ENCODE measurements around the gene SLC38A1. TPM values are rescaled to one million over a fixed set of nuclear protein-coding genes. Genes with fewer than 3 reads are reported as not detected.
A peak's percentile ranks its signal among the peaks of the same experiment; 100 is the strongest.

SLC38A1 gene
- total RNA-seq, 4 donors from 2014 or later: 41.9 to 82.3 (median 49.8) TPM

GRCh38 chr12:46227616-46228015 lies 41.2 kb downstream of the SLC38A1 start:
- no peaks in the 10 kb centered on the region for H3K36me3 ChIP-seq
- H3K27me3 ChIP-seq: no peaks in the 10 kb centered on the region
- H3K27ac ChIP-seq: no peak overlapping the region
- no peak overlapping the region for H3K4me3 ChIP-seq
- H3K9me3 ChIP-seq: no peaks in the 10 kb centered on the region
- DNase-seq: no peak
- H3K4me1 ChIP-seq: peaks cover 0 to 7% (median 0%) of the 10 kb centered on the region in 4 donors
- TF ChIP-seq, protein P1, sequence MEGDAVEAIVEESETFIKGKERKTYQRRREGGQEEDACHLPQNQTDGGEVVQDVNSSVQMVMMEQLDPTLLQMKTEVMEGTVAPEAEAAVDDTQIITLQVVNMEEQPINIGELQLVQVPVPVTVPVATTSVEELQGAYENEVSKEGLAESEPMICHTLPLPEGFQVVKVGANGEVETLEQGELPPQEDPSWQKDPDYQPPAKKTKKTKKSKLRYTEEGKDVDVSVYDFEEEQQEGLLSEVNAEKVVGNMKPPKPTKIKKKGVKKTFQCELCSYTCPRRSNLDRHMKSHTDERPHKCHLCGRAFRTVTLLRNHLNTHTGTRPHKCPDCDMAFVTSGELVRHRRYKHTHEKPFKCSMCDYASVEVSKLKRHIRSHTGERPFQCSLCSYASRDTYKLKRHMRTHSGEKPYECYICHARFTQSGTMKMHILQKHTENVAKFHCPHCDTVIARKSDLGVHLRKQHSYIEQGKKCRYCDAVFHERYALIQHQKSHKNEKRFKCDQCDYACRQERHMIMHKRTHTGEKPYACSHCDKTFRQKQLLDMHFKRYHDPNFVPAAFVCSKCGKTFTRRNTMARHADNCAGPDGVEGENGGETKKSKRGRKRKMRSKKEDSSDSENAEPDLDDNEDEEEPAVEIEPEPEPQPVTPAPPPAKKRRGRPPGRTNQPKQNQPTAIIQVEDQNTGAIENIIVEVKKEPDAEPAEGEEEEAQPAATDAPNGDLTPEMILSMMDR (IDR thresholded peaks at IDR 0.05): no peak
- TF ChIP-seq POLR2A (IDR thresholded peaks at IDR 0.05): no peak

- peak overlapping the region in 1 of 4 donors; percentile 12 for H3K27ac ChIP-seq
- peaks cover 0 to 24% (median 7%) of the 10 kb centered on the region in 4 donors for H3K4me1 ChIP-seq
- H3K9me3 ChIP-seq: no peaks in the 10 kb centered on the region
- H3K27me3 ChIP-seq: no peaks in the 10 kb centered on the region
- H3K36me3 ChIP-seq: no peaks in the 10 kb centered on the region
- H3K4me3 ChIP-seq: no peak overlapping the region
- TF ChIP-seq, protein P1 (IDR thresholded peaks at IDR 0.05): no peak
- no peak for TF ChIP-seq POLR2A (IDR thresholded peaks at IDR 0.05)
- DNase-seq: no peak
These were observed 44.5 kb downstream of the SLC38A1 start for GRCh38 chr12:46224386-46224785.

- H3K27me3 ChIP-seq: no peaks in the 10 kb centered on the region
- H3K4me3 ChIP-seq: no peak overlapping the region
- peak overlapping the region in 2 of 4 donors; percentile 23 to 44 for H3K27ac ChIP-seq
- no peaks in the 10 kb centered on the region for H3K36me3 ChIP-seq
- peaks cover 0 to 26% (median 12%) of the 10 kb centered on the region in 4 donors for H3K4me1 ChIP-seq
- TF ChIP-seq, protein P1 (IDR thresholded peaks at IDR 0.05): no peak
- TF ChIP-seq POLR2A (IDR thresholded peaks at IDR 0.05): no peak
- H3K9me3 ChIP-seq: no peaks in the 10 kb centered on the region
- DNase-seq: no peak
These were observed 45.8 kb downstream of the SLC38A1 start for GRCh38 chr12:46223047-46223446.

- no peaks in the 10 kb centered on the region for H3K36me3 ChIP-seq
- no peaks in the 10 kb centered on the region for H3K27me3 ChIP-seq
- no peak overlapping the region for H3K4me3 ChIP-seq
- peak overlapping the region in 2 of 4 donors; percentile 23 to 44 for H3K27ac ChIP-seq
- DNase-seq: no peak
- H3K4me1 ChIP-seq: peaks cover 0 to 26% (median 13%) of the 10 kb centered on the region in 4 donors
- H3K9me3 ChIP-seq: no peaks in the 10 kb centered on the region
- TF ChIP-seq, protein P1 (IDR thresholded peaks at IDR 0.05): no peak
- no peak for TF ChIP-seq POLR2A (IDR thresholded peaks at IDR 0.05)
These were observed 46.2 kb downstream of the SLC38A1 start for GRCh38 chr12:46222636-46223035.

- DNase-seq: no peak
- Histone ChIP-seq H3K4me3 (no peak overlapping the region), H3K9me3 (no peaks in the 10 kb centered on the region), H3K36me3 (no peaks in the 10 kb centered on the region), H3K27me3 (no peaks in the 10 kb centered on the region), H3K4me1 (peaks cover 0 to 36% (median 17%) of the 10 kb centered on the region in 4 donors), H3K27ac (peak overlapping the region; percentile 2 to 85 (median 14))
- TF ChIP-seq, protein P1 (IDR thresholded peaks at IDR 0.05): no peak
- TF ChIP-seq POLR2A (IDR thresholded peaks at IDR 0.05): no peak
These were observed 47.4 kb downstream of the SLC38A1 start for GRCh38 chr12:46221255-46222128.
